A549 (cell line): ENCODE measurements around the gene CPNE7. TPM values are rescaled to one million over a fixed set of nuclear protein-coding genes. Genes with fewer than 3 reads are reported as not detected.
"Not testable (repeated sequence)": the region's sequence is repeated elsewhere in the genome, so short reads cannot be mapped to it uniquely, and the experiment has no call there.

Source experiments
- ATAC-seq, 2 experiments: fragments of 200-7000 bp in 1 of 2; fragments of >200 bp in 1 of 2; cut with Nextera tagmentation in 1 of 2; cut with Tn5 transposase in 1 of 2; 3 replicates each; pipeline versions ENCODE4 v1.8.0 to v1.9.1; 2018 to 2020; ENCODE audit warnings: mild to moderate bottlenecking in 1 of 2, moderate library complexity in 1 of 2
- CTCF ChIA-PET: fragments of 300-600 bp; sonication (Branson Sonifier 250); formaldehyde crosslinking; extraction: SDS; loops from one replicate; lab custom pipeline; 2021; ENCODE audit warnings: antibody characterized with exemption, inconsistent platforms; lab: Yijun Ruan, JAX
- POLR2A ChIA-PET: fragments of 350-600 bp; formaldehyde crosslinking; extraction: SDS; loops from one replicate; lab custom pipeline; 2021; ENCODE audit warnings: antibody characterized with exemption, inconsistent platforms; lab: Yijun Ruan, JAX
- DNase-seq, 2 experiments: peaks; one replicate each; pipeline versions ENCODE4 v3.0.0 to v3.0.0-alpha.2; 2011 to 2016; ENCODE audit warnings: low read depth in 1 of 2, low spot score in 1 of 2
- FAIRE-seq: peaks from 2 replicates; lab custom pipeline; 2011; peaks lifted over from hg19 to GRCh38; lab: Jason Lieb, UNC
- H3K27ac ChIP-seq, 2 experiments: fragments of >200 bp; sonication (Bioruptor Twin); formaldehyde crosslinking; 3 replicates each; pipeline ENCODE4 v1.5.1; 2016 to 2017
- H3K4me1 ChIP-seq: fragments of >200 bp; sonication (Bioruptor Twin); formaldehyde crosslinking; 3 replicates; pipeline ENCODE4 v1.6.1; 2016
- H3K4me2 ChIP-seq: fragments of >200 bp; sonication (Bioruptor Twin); formaldehyde crosslinking; 3 replicates; pipeline ENCODE4 v1.6.1; 2016
- H3K4me3 ChIP-seq: fragments of >200 bp; sonication (Bioruptor Twin); formaldehyde crosslinking; 3 replicates; pipeline ENCODE4 v1.5.1; 2016
- H3K9me3 ChIP-seq: fragments of >200 bp; sonication (Bioruptor Twin); formaldehyde crosslinking; 3 replicates; pipeline ENCODE4 v1.6.1; 2016
- CBX2 ChIP-seq: fragments of 200-600 bp; sonication (generic); IDR thresholded peaks from 2 replicates; pipeline ENCODE4 v1.6.1; 2016; ENCODE audit warnings: low read depth, mild to moderate bottlenecking, borderline replicate concordance
- CBX8 ChIP-seq: fragments of 200-600 bp; sonication (generic); IDR thresholded peaks from 2 replicates; pipeline ENCODE4 v1.6.1; 2016
- CHD2 ChIP-seq: fragments of 150-350 bp; IDR thresholded peaks from 2 replicates; pipeline ENCODE4 v1.6.1; 2014; ENCODE audit warnings: low read length; ENCODE audit not compliant: partially characterized antibody
- CHD4 ChIP-seq: fragments of 200-600 bp; sonication (generic); IDR thresholded peaks from 2 replicates; pipeline ENCODE4 v1.6.1; 2016; ENCODE audit warnings: antibody characterized with exemption, mild to moderate bottlenecking, borderline replicate concordance
- E2F6 ChIP-seq: IDR thresholded peaks from 2 replicates; pipeline ENCODE4 v1.6.1; 2012; ENCODE audit warnings: low read depth, borderline replicate concordance
- EHF ChIP-seq: fragments of 250-450 bp; sonication (Bioruptor Pico); IDR thresholded peaks from 2 replicates; pipeline ENCODE4 v1.5.0; 2020; ENCODE audit warnings: mild to moderate bottlenecking
- EHMT2 ChIP-seq: fragments of 200-600 bp; sonication (generic); IDR thresholded peaks from 2 replicates; pipeline ENCODE4 v1.6.1; 2016; ENCODE audit warnings: antibody characterized with exemption, low read depth, mild to moderate bottlenecking, moderate library complexity
- GATA3 ChIP-seq: IDR thresholded peaks from 2 replicates; pipeline ENCODE4 v1.6.1; 2012; ENCODE audit warnings: borderline replicate concordance
- HDAC2 ChIP-seq: fragments of 200-600 bp; sonication (generic); IDR thresholded peaks from 2 replicates; pipeline ENCODE4 v1.6.1; 2016
- HEYL ChIP-seq: fragments of 250-450 bp; sonication (Bioruptor Pico); IDR thresholded peaks from 2 replicates; pipeline ENCODE4 v1.8.0; 2021; ENCODE audit warnings: mild to moderate bottlenecking, moderate library complexity
- HOXB13 ChIP-seq: fragments of 250-450 bp; sonication (Bioruptor Pico); IDR thresholded peaks from 2 replicates; pipeline ENCODE4 v1.5.0; 2020; ENCODE audit warnings: low read depth, mild to moderate bottlenecking, moderate library complexity
- JUNB ChIP-seq: fragments of >200 bp; sonication (Bioruptor Twin); formaldehyde crosslinking; IDR thresholded peaks from 2 replicates; pipeline ENCODE4 v1.6.1; 2016
- KDM1A ChIP-seq: fragments of 200-600 bp; sonication (generic); IDR thresholded peaks from 2 replicates; pipeline ENCODE4 v1.6.1; 2016; ENCODE audit warnings: low read depth, mild to moderate bottlenecking
- MAFK ChIP-seq: fragments of 450-650 bp; IDR thresholded peaks from 2 replicates; pipeline ENCODE4 v1.6.1; 2014; ENCODE audit not compliant: partially characterized antibody
- MAZ ChIP-seq: fragments of 150-350 bp; IDR thresholded peaks from 2 replicates; pipeline ENCODE4 v1.6.1; 2014; ENCODE audit warnings: antibody characterized with exemption, low read depth, low read length, borderline replicate concordance
- MYC ChIP-seq: IDR thresholded peaks from 2 replicates; pipeline ENCODE4 v1.6.1; 2012; ENCODE audit warnings: mild to moderate bottlenecking, inconsistent platforms, low read length, improper control_type of control experiment, borderline replicate concordance
- NPAS2 ChIP-seq: fragments of 250-450 bp; sonication (Bioruptor Pico); IDR thresholded peaks from 2 replicates; pipeline ENCODE4 v1.8.0; 2022; ENCODE audit warnings: mild to moderate bottlenecking, moderate library complexity, borderline replicate concordance
- POLR2AphosphoS2 ChIP-seq: conservative IDR thresholded peaks from 2 replicates; pipeline ENCODE4 v1.6.1; 2012; ENCODE audit warnings: low read length, improper control_type of control experiment, inconsistent platforms
- RAD21 ChIP-seq, 2 experiments: fragments of >200 bp in 1 of 2; sonication (Bioruptor Twin) in 1 of 2; formaldehyde crosslinking in 1 of 2; IDR thresholded peaks in 1 of 2; conservative IDR thresholded peaks in 1 of 2; 2 replicates in 1 of 2; 3 replicates in 1 of 2; pipeline ENCODE4 v1.6.1; 2012 to 2018; ENCODE audit warnings: inconsistent platforms in 1 of 2
- SREBF2 ChIP-seq: fragments of 450-650 bp; IDR thresholded peaks from 2 replicates; pipeline ENCODE4 v1.6.1; 2014; ENCODE audit warnings: mild to moderate bottlenecking, moderate library complexity
- ZC3H11A ChIP-seq: fragments of 450-650 bp; IDR thresholded peaks from 2 replicates; pipeline ENCODE4 v1.6.1; 2014; ENCODE audit warnings: antibody characterized with exemption, mild to moderate bottlenecking
- ZNF302 ChIP-seq: fragments of 250-450 bp; sonication (Bioruptor Pico); IDR thresholded peaks from 2 replicates; pipeline ENCODE4 v1.9.0; 2021; ENCODE audit warnings: inconsistent platforms, mild to moderate bottlenecking, moderate library complexity
- ZSCAN20 ChIP-seq: fragments of 250-450 bp; sonication (Bioruptor Pico); IDR thresholded peaks from 2 replicates; pipeline ENCODE4 v1.8.0; 2022; ENCODE audit warnings: mild to moderate bottlenecking, moderate library complexity
- WGBS: methylation state at CpG from one replicate; pipeline ENCODE4 v1.1.6; 2017; ENCODE audit errors: missing lambda C conversion rate; 5-methylcytosine and 5-hydroxymethylcytosine counted together
- polyA plus RNA-seq, 4 experiments: library from polyadenylated mRNA; depleted of rRNA in 3 of 4; stranded (reverse); fragments of >200 nt; fragmentation: RNase III in 1 of 4; extraction: RNeasy Plus Mini Kit Qiagen cat#74134 plus additional on column Dnase treatment in 1 of 4; gene quantifications; 2 replicates in 3 of 4; 3 replicates in 1 of 4; pipeline ENCODE4 v1.2.3, GENCODE V29; 2011 to 2017

The CPNE7 gene
- polyA plus RNA-seq, 2 of the 4 experiments (the other 2 are of a cell fraction): 22.8 to 45.2 TPM

- H3K27ac ChIP-seq: no peak overlapping the region; a peak in 1 of 6 replicates
- H3K4me3 ChIP-seq: no peak overlapping the region
- 87% methylated on average over 4 of the region's 7 CpGs for WGBS
- no peak for TF ChIP-seq HDAC2
- TF ChIP-seq MAFK: no peak
- no peak for TF ChIP-seq EHF (CRISPR knock-in tag)
- TF ChIP-seq HOXB13 (CRISPR knock-in tag): no peak
- TF ChIP-seq ZC3H11A: no peak
- no peak for TF ChIP-seq GATA3
- no peak for TF ChIP-seq EHMT2
- no peak for TF ChIP-seq MAZ
- TF ChIP-seq CBX2: no peak
- no peak for TF ChIP-seq RAD21 (conservative IDR thresholded peaks at IDR 0.05 in 1 of 2, IDR thresholded peaks at IDR 0.05 in 1 of 2)
- no peak for TF ChIP-seq ZSCAN20
- TF ChIP-seq SREBF2: no peak
- TF ChIP-seq CBX8: no peak
- TF ChIP-seq KDM1A: no peak
- TF ChIP-seq E2F6: no peak
- no peak for TF ChIP-seq CHD4
- no peak for FAIRE-seq
- no peak overlapping the region for H3K4me2 ChIP-seq
- no peaks in the 10 kb centered on the region for H3K9me3 ChIP-seq
- POLR2A ChIA-PET: no interaction called here
- CTCF ChIA-PET: no interaction called here
- DNase-seq: no peak
- H3K4me1 ChIP-seq: peaks cover 16% of the 10 kb centered on the region
- ATAC-seq: no peak
These were observed 10.7 kb downstream of the CPNE7 start for GRCh38 chr16:89586218-89586617.

GRCh38 chr16:89586853-89587252, 11.3 kb downstream of the CPNE7 start:
- ChIA-PET CTCF (no interaction called here), POLR2A (no interaction called here)
- no peak overlapping the region for H3K27ac ChIP-seq

GRCh38 chr16:89587676-89588075, 12.1 kb downstream of the CPNE7 start:
- POLR2A ChIA-PET, ATAC-seq, H3K9me3 ChIP-seq, DNase-seq, CTCF ChIA-PET, FAIRE-seq, H3K4me2 ChIP-seq, H3K27ac ChIP-seq, H3K4me1 ChIP-seq, H3K4me3 ChIP-seq: not testable (repeated sequence)
- 97% methylated on average over 8 of the region's 36 CpGs for WGBS

More at GRCh38 chr16:89586853-89587252, 11.3 kb downstream of the CPNE7 start:
- Histone ChIP-seq H3K4me3 (no peak overlapping the region), H3K9me3 (no peaks in the 10 kb centered on the region), H3K4me1 (peaks cover 10% of the 10 kb centered on the region), H3K4me2 (no peak overlapping the region)
- 95% methylated on average over 8 of the region's 25 CpGs for WGBS
- ATAC-seq (peak in 1 of 2 experiments; percentile 5; a peak in 2 of 6 replicates), FAIRE-seq (no peak), DNase-seq (no peak)
- TF ChIP-seq MYC (no peak), JUNB (no peak), NPAS2 (CRISPR knock-in tag) (no peak), ZNF302 (no peak), HEYL (CRISPR knock-in tag) (no peak), CHD2 (no peak), HDAC2 (no peak), CBX8 (no peak), CHD4 (no peak), POLR2AphosphoS2 (no peak)
